ENCODE measurements around the gene ATG10.

Gene ATG10

DNA sequence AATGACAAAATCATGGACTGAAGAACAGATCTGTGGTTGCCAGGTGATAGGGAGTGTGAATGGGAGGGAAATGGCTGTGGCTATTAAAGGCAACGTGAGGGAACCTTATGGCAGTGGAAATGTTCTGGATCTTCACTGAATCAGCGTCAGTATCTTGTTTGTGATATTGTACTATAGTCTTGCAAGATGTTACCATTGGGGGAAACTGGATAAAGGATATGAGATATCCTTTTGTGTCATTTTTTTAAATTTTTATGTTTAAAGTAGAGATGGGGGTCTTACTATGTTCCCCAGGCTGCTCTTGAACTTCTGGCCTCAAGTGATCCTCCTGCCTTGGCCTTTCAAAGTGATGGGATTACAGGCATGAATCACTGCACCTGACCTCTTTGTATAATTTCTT is 210.8 kb downstream of the ATG10 start:
- DNase-seq (ENCODE audit: low read depth, low spot score), result no peak
- H3K4me3 ChIP-seq (ENCODE audit: low read length), result no peak overlapping the region

DNA sequence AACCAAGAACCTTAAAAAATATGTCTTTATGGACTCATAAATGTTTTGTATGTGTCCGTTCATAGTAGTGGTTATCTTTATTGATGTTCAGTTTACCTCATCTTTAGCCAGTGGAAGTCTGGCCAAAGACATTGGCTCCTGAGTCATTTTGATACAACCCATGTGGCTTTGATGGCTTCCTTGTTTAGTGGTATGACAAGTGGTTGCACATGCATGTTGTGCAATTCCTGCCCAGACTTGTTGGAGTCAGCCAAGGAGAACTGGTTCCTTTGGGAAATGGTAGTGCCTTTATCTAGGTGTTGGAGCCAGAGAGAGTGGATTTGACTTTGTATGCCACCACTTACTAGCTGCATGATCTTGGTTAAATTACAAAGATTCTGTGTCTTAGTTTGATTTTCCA is 212.0 kb downstream of the ATG10 start:
- DNase-seq (ENCODE audit: low read depth, low spot score), result no peak
- H3K4me3 ChIP-seq (ENCODE audit: low read length), result no peak overlapping the region

GRCh38 chr5:82185851-82186250 is 214.0 kb downstream of the ATG10 start:
- H3K4me3 ChIP-seq (ENCODE audit: low read length), result no peak overlapping the region
- DNase-seq (ENCODE audit: low read depth, low spot score), result no peak

- no peak overlapping the region for H3K4me3 ChIP-seq (ENCODE audit: low read length)
- DNase-seq (ENCODE audit: low read depth, low spot score), result no peak
These were observed 225.7 kb downstream of the ATG10 start for GRCh38 chr5:82197550-82197949.

- H3K4me3 ChIP-seq (ENCODE audit: low read length), result no peak overlapping the region
- no peak for DNase-seq (ENCODE audit: low read depth, low spot score)
These were observed 232.7 kb downstream of the ATG10 start for GRCh38 chr5:82204567-82204966.

- H3K4me3 ChIP-seq (ENCODE audit: low read length), result no peak overlapping the region
- no peak for DNase-seq (ENCODE audit: low read depth, low spot score)
These were observed 233.2 kb downstream of the ATG10 start for GRCh38 chr5:82205005-82205404.

- H3K4me3 ChIP-seq (ENCODE audit: low read length), result no peak overlapping the region
- no peak for DNase-seq (ENCODE audit: low read depth, low spot score)
These were observed 236.5 kb downstream of the ATG10 start for GRCh38 chr5:82208371-82208770.

DNA sequence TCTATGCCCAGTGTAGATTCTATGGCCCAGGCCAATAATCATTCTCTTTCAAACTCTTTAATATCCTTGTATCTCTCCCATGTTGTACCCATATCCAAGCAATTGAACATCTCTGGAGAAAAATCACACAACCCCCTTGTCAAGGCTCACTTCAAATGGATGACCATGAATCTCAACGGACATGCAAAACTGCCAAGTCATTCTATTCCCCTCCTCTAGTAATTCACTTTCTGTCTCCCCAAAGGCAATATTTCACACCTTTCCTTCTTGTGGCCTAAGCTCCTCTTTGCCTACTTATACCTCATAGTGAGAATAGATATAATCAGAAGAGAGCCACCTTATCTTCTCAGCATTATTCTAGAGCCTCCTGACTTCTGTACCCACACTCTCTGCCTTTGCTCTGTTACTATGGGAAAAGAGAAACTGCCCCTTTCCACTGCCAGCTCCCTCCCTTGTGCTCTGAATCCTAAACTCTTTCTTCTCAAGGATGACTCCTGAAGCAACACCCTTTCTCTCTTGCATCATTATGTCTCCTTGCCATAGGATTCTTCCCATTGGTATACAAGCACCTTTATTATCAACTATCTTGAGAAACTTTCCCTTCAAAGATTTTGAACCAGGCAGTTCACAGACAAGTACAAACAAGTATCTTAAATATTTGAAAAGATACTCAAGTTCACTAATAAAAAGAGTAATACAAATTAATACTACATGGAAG is 240.2 kb downstream of the ATG10 start:
- no peak overlapping the region for H3K4me3 ChIP-seq (ENCODE audit: low read length)
- DNase-seq (ENCODE audit: low read depth, low spot score), result no peak

- DNase-seq (ENCODE audit: low read depth, low spot score), result no peak
- H3K4me3 ChIP-seq (ENCODE audit: low read length), result no peak overlapping the region
These were observed 246.1 kb downstream of the ATG10 start for GRCh38 chr5:82217917-82218316.

DNA sequence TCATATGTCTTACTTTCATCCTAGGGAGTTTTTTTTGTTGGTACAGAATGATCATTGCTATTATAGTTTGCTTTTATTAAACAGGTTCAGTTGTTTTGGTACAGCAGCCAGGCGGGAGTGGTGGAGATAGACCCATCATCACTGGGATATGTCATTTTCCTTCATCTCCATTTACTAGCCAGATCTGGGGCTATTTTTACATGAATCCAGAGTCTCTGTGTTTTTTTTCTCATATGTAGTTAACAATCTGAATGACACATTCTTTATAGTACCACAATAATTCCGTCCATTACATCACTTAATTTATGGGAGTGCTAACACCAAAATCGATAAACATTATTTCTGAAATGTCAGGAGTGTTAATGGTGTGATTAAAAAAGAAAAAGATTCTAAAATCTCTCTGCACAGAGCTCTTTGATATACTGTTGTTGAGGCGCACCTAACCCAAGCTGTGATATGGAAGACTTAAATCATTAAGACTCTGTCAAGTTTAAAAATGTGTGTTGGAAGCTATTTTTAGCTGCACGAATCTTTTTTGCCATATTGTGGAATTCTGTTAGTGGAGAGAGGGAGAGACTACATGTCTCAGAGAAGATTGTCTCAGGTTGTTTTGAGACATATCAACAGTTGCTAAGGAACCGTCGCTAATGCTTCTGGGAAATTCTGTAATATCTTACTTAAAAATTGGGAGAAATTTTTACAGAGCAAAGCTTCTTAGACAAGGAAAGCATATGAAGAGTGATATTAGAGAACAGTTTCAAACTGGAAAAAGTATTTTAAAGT is 246.7 kb downstream of the ATG10 start:
- no peak for DNase-seq (ENCODE audit: low read depth, low spot score)
- H3K4me3 ChIP-seq (ENCODE audit: low read length), result no peak overlapping the region

GRCh38 chr5:82221020-82221419 is 249.2 kb downstream of the ATG10 start:
- H3K4me3 ChIP-seq (ENCODE audit: low read length), result no peak overlapping the region
- DNase-seq (ENCODE audit: low read depth, low spot score), result no peak

- H3K4me3 ChIP-seq (ENCODE audit: low read length), result no peak overlapping the region
- no peak for DNase-seq (ENCODE audit: low read depth, low spot score)
These were observed 251.1 kb downstream of the ATG10 start for GRCh38 chr5:82222597-82223574.

DNA sequence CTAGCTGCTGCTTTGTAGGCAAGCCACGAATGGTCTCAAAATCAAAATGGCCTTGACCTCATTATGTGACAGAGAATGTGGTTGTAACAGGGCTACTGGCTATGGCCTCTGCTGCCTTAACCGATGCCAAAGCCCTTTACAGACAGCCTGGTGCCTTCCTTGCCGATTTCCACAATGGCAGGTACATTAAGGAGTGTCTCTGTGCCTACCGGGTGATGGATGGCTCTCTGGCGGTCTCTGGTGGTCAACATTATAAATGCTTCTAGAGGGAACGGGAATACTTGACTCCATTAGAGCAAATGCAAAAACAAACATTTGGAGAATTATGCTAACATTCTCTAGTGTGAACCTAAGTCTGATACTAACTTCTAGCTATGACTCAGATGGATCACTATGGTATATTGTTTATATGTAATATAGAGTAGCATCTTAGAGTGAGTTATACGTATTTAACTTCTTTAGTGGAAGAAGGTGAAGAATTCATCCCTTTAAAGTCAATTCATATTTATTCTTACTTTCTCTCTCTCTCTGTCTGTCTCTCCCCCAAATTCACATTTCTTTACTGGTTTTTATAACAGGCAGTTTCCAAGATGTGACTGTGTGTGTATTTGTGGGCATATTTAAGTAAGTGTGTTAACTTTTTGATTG is 253.8 kb downstream of the ATG10 start:
- no peak overlapping the region for H3K4me3 ChIP-seq (ENCODE audit: low read length)
- DNase-seq (ENCODE audit: low read depth, low spot score), result peak; percentile 57

DNA sequence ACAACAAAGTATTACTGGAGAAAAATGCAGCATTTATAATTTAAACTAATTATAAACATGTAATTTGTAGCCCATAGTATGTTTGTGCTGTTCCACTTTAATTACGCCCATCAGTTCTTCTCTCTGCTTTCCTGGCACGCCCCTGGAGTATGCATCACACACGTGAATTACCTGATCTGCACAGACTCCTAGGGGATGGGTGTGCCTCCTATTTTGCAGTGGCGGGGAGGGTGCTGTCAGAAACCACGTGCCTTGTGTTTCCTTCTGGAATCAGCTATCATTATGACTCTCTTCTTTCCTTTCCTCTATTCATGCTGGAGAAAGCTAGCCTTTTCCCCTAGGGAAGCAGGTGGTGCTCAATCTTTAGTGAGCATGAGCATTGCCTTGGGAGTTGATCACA is 263.1 kb downstream of the ATG10 start:
- H3K4me3 ChIP-seq (ENCODE audit: low read length), result no peak overlapping the region
- no peak for DNase-seq (ENCODE audit: low read depth, low spot score)

DNA sequence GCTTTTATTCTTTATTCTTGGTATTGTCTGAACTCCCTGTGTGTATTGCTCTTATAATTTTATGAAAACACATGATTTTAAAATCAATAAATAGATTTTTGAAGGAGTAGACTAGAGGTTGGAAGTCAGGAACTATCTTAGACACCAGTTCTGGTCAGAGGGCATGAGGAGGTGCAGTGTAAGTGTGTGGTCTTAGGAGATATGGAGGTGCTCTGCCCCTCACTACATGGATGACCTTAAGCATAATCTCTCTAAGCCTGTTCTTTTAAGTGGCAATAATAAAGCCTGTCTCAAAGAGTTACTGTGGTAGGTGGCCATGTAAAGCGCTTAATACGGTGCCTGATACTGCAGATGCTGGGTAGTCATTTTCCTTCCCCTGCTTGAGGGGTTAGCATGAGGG is 272.3 kb downstream of the ATG10 start:
- no peak for DNase-seq (ENCODE audit: low read depth, low spot score)

GRCh38 chr5:82244854-82245635 is 273.2 kb downstream of the ATG10 start:
- no peak for DNase-seq (ENCODE audit: low read depth, low spot score)
- no peak overlapping the region for H3K4me3 ChIP-seq (ENCODE audit: low read length)

More for the DNA sequence above, 272.3 kb downstream of the ATG10 start:
- no peak overlapping the region for H3K4me3 ChIP-seq (ENCODE audit: low read length)

DNA sequence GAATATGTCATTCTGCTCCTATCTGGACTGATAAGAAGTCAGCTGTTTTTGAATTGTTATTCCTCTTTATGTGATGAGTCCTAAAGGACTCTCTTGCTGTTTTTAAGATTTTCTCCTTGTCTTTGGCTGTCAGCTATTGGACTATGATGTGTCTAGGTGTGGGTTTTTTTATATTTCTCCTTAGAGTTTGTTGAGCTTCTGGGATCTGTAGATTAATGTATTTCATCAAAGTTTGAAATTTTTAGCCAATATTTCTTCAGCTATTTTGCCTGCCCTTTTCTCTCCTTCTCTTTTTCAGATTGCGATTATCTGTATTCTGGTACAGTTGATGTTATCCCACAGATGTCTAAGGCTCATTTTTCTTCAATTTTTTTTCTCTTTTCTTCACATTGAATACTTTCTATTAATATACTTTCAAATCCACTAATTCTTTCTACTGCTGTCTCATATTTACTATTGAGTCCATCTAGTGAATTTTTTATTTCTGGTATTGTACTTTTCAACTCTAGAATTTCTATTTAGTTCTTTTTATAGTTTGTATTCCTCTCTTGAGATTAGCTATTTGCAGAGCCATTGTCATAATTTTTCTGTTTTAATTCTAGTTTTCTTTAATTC is 275.2 kb downstream of the ATG10 start:
- H3K4me3 ChIP-seq (ENCODE audit: low read length), result no peak overlapping the region
- no peak for DNase-seq (ENCODE audit: low read depth, low spot score)

GRCh38 chr5:82252744-82253143 is 280.9 kb downstream of the ATG10 start:
- no peak overlapping the region for H3K4me3 ChIP-seq (ENCODE audit: low read length)
- DNase-seq (ENCODE audit: low read depth, low spot score), result no peak

All from Jurkat, Clone E6-1 (cell line).